K562 (cell line): Measurements from ENCODE around the gene METTL2B. TPM values are rescaled to one million over a fixed set of nuclear protein-coding genes. Genes with fewer than 3 reads are reported as not detected.

Source experiments
- ARID1B ChIP-seq: fragments of 450-650 bp; IDR thresholded peaks from 2 replicates; pipeline ENCODE4 v1.6.1; 2016; ENCODE audit warnings: antibody characterized with exemption, mild to moderate bottlenecking, inconsistent platforms
- ATF6 ChIP-seq: sonication (generic); formaldehyde crosslinking; IDR thresholded peaks from 2 replicates; pipeline ENCODE4 v1.4.0; 2020; ENCODE audit warnings: mild to moderate bottlenecking, missing genetic modification reagents
- HCFC1 ChIP-seq: IDR thresholded peaks from 2 replicates; pipeline ENCODE4 v1.6.1; 2012; ENCODE audit warnings: low read depth, low read length, improper control_type of control experiment
- NFRKB ChIP-seq: fragments of 450-650 bp; IDR thresholded peaks from 2 replicates; pipeline ENCODE4 v1.6.1; 2016; ENCODE audit warnings: low read depth
- NFYB ChIP-seq: IDR thresholded peaks from 2 replicates; pipeline ENCODE4 v1.6.1; 2011; ENCODE audit warnings: mild to moderate bottlenecking, moderate library complexity; ENCODE audit not compliant: insufficient read length; ENCODE audit errors: extremely low read depth
- NR1H2 ChIP-seq: sonication (generic); formaldehyde crosslinking; IDR thresholded peaks from 2 replicates; pipeline ENCODE4 v1.4.0; 2020; ENCODE audit warnings: mild to moderate bottlenecking, missing genetic modification reagents
- SMAD2 ChIP-seq: fragments of 150-350 bp; IDR thresholded peaks from 2 replicates; pipeline ENCODE4 v1.6.1; 2014; ENCODE audit warnings: low read depth, mild to moderate bottlenecking, low read length
- SMARCC2 ChIP-seq: fragments of 450-650 bp; IDR thresholded peaks from 2 replicates; pipeline ENCODE4 v1.6.1; 2017; ENCODE audit warnings: antibody characterized with exemption, moderate library complexity, mild to moderate bottlenecking, low read depth
- ZNF699 ChIP-seq: fragments of 250-450 bp; sonication (Bioruptor Pico); IDR thresholded peaks from 2 replicates; pipeline ENCODE4 v1.8.0; 2021; ENCODE audit warnings: mild to moderate bottlenecking, moderate library complexity; ENCODE audit not compliant: insufficient replicate concordance
- polyA plus RNA-seq, 8 experiments: library from polyadenylated mRNA; depleted of rRNA in 4 of 8; stranded (reverse) in 5 of 8; unstranded in 3 of 8; fragments of >200 nt; fragmentation: Nextera tagmentation in 2 of 8; fragmentation: Illumina TruSeq in 1 of 8; extraction: Ambion mirVana in 2 of 8; extraction: Trizol in 1 of 8; gene quantifications; 2 replicates each; pipeline versions ENCODE4 v1.2.1 to v1.2.3, GENCODE V29; 2011 to 2014; ENCODE audit warnings: inconsistent platforms in 1 of 8, missing spikeins in 1 of 8
- total RNA-seq, 7 experiments: library from RNA; depleted of rRNA in 6 of 7; stranded (reverse); fragments of >200 nt in 6 of 7; fragmentation: Illumina TruSeq in 2 of 7; extraction: Trizol in 2 of 7; gene quantifications; 2 replicates each; pipeline versions ENCODE4 v1.2.1 to v1.2.3, GENCODE V29; 2011 to 2021; ENCODE audit warnings: low replicate concordance in 1 of 7
- TF ChIP-seq, protein P1 (sequence below): fragments of 250-450 bp; sonication (Bioruptor Pico); IDR thresholded peaks from 2 replicates; pipeline ENCODE4 v1.4.0; 2020; ENCODE audit warnings: mild to moderate bottlenecking, moderate library complexity
- TF ChIP-seq, protein P2 (sequence below): fragments of 450-650 bp; IDR thresholded peaks from 2 replicates; pipeline ENCODE4 v1.6.1; 2018; ENCODE audit not compliant: partially characterized antibody

Gene METTL2B
- total and polyA plus RNA-seq, 9 of the 15 experiments (the other 6 are each of a cell fraction or from before 2014, with no cell fraction given) = 35.9 to 95.7 (median 79.2) TPM

GRCh38 chr7:128455543-128456254 is 20.8 kb upstream of the METTL2B start, which contains the start of gene HILPDA (continued):
- TF ChIP-seq NFYB = no peak
- peak; percentile 71 for TF ChIP-seq HCFC1
- peak; percentile 60; the same call in 1 of the 2 replicates for TF ChIP-seq ARID1B
- TF ChIP-seq, protein P1, sequence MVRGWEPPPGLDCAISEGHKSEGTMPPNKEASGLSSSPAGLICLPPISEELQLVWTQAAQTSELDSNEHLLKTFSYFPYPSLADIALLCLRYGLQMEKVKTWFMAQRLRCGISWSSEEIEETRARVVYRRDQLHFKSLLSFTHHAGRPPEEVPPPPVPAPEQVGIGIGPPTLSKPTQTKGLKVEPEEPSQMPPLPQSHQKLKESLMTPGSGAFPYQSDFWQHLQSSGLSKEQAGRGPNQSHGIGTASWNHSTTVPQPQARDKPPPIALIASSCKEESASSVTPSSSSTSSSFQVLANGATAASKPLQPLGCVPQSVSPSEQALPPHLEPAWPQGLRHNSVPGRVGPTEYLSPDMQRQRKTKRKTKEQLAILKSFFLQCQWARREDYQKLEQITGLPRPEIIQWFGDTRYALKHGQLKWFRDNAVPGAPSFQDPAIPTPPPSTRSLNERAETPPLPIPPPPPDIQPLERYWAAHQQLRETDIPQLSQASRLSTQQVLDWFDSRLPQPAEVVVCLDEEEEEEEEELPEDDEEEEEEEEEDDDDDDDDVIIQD = no peak
- no peak for TF ChIP-seq SMAD2
- TF ChIP-seq, protein P2, sequence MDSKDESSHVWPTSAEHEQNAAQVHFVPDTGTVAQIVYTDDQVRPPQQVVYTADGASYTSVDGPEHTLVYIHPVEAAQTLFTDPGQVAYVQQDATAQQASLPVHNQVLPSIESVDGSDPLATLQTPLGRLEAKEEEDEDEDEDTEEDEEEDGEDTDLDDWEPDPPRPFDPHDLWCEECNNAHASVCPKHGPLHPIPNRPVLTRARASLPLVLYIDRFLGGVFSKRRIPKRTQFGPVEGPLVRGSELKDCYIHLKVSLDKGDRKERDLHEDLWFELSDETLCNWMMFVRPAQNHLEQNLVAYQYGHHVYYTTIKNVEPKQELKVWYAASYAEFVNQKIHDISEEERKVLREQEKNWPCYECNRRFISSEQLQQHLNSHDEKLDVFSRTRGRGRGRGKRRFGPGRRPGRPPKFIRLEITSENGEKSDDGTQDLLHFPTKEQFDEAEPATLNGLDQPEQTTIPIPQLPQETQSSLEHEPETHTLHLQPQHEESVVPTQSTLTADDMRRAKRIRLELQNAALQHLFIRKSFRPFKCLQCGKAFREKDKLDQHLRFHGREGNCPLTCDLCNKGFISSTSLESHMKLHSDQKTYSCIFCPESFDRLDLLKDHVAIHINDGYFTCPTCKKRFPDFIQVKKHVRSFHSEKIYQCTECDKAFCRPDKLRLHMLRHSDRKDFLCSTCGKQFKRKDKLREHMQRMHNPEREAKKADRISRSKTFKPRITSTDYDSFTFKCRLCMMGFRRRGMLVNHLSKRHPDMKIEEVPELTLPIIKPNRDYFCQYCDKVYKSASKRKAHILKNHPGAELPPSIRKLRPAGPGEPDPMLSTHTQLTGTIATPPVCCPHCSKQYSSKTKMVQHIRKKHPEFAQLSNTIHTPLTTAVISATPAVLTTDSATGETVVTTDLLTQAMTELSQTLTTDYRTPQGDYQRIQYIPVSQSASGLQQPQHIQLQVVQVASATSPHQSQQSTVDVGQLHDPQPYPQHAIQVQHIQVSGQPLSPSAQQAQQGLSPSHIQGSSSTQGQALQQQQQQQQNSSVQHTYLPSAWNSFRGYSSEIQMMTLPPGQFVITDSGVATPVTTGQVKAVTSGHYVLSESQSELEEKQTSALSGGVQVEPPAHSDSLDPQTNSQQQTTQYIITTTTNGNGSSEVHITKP = no peak
- TF ChIP-seq SMARCC2 = no peak; the same call in 1 of the 2 replicates
- TF ChIP-seq ZNF699 (CRISPR knock-in tag) = no peak
- TF ChIP-seq NR1H2 (CRISPR knock-in tag) = peak; percentile 10; the same call in 1 of the 2 replicates
- TF ChIP-seq ATF6 (CRISPR knock-in tag) = peak; percentile 85
- no peak; the same call in 1 of the 2 replicates for TF ChIP-seq NFRKB
